Measurements from ENCODE around the gene APBB1IP. TPM values are rescaled to one million over a fixed set of nuclear protein-coding genes. Genes with fewer than 3 reads are reported as not detected.

APBB1IP gene
- total RNA-seq, 1 experiment from 2014 or later: not detected

GRCh38 chr10:26550774-26551526 lies 112.8 kb downstream of the APBB1IP start:
- H3K56ac ChIP-seq (ENCODE audit: insufficient read length, low read depth, low read length): no peak overlapping the region
- Mint-ChIP-seq H3K36me3 (ENCODE audit: insufficient read depth in 1 of 3, low read depth in 3 of 3) (no peaks in the 10 kb centered on the region), H3K4me1 (peaks cover 13 to 17% of the 10 kb centered on the region in 2 experiments), H3K27me3 (ENCODE audit: low read depth) (peaks cover 2% of the 10 kb centered on the region), H3K4me3 (no peak overlapping the region), H3K27ac (no peak overlapping the region), H3K9me3 (peaks cover 0 to 4% of the 10 kb centered on the region in 2 experiments; a peak in 1 of 5 replicates)
- no peaks in the 10 kb centered on the region for H3K79me1 ChIP-seq (ENCODE audit: insufficient read depth, low read depth, low read length, poor library complexity, severe bottlenecking)
- no peak overlapping the region for H2BK12ac ChIP-seq (ENCODE audit: insufficient read length, low read depth, low read length)
- no peak overlapping the region for H4K5ac ChIP-seq (ENCODE audit: insufficient read length, low read depth, low read length)
- H2BK120ac ChIP-seq (ENCODE audit: low read depth, low read length, poor library complexity, severe bottlenecking): no peak overlapping the region
- H3K27ac ChIP-seq (ENCODE audit: insufficient read length, low read depth, low read length): no peak overlapping the region
- no peak overlapping the region for H2AFZ ChIP-seq (ENCODE audit: low read length)
- no CpG with 5 or more reads among the region's 15 CpGs for WGBS (ENCODE audit: extremely low coverage, insufficient read length, low lambda C conversion rate)
- no peaks in the 10 kb centered on the region for H3K9me3 ChIP-seq (ENCODE audit: control insufficient read depth, low read depth, low read length)
- no peak overlapping the region for H4K8ac ChIP-seq (replicated peaks; ENCODE audit: insufficient read length, low read depth, low read length)
- H3K27me3 ChIP-seq (ENCODE audit: insufficient read depth, low read length): no peaks in the 10 kb centered on the region
- H3K4ac ChIP-seq (ENCODE audit: low read depth, low read length): no peak overlapping the region
- no peak overlapping the region for H3T11ph ChIP-seq (ENCODE audit: low read length)
- 0 out of 2 replicates have a peak, but pooled peaks cover under 1% of the 10 kb centered on the region for H3K4me1 ChIP-seq (ENCODE audit: insufficient read depth, low read length)
- no peak overlapping the region for H2BK5ac ChIP-seq (ENCODE audit: insufficient read length, low read length)
- H3K14ac ChIP-seq (ENCODE audit: insufficient read depth, low read length): no peak overlapping the region
- no peaks in the 10 kb centered on the region for H3K23me2 ChIP-seq (ENCODE audit: insufficient read length, low read depth, low read length, poor library complexity, severe bottlenecking)
- H3K23ac ChIP-seq (ENCODE audit: insufficient read length, low read depth, low read length): no peak overlapping the region
- no peak overlapping the region for H4K91ac ChIP-seq (ENCODE audit: insufficient read length, low read depth, low read length)
- no peak overlapping the region for H3K9ac ChIP-seq (ENCODE audit: extremely low read depth, insufficient read length, low read length)
- TF ChIP-seq, protein P1, sequence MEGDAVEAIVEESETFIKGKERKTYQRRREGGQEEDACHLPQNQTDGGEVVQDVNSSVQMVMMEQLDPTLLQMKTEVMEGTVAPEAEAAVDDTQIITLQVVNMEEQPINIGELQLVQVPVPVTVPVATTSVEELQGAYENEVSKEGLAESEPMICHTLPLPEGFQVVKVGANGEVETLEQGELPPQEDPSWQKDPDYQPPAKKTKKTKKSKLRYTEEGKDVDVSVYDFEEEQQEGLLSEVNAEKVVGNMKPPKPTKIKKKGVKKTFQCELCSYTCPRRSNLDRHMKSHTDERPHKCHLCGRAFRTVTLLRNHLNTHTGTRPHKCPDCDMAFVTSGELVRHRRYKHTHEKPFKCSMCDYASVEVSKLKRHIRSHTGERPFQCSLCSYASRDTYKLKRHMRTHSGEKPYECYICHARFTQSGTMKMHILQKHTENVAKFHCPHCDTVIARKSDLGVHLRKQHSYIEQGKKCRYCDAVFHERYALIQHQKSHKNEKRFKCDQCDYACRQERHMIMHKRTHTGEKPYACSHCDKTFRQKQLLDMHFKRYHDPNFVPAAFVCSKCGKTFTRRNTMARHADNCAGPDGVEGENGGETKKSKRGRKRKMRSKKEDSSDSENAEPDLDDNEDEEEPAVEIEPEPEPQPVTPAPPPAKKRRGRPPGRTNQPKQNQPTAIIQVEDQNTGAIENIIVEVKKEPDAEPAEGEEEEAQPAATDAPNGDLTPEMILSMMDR (conservative IDR thresholded peaks at IDR 0.05): peak; percentile 65
- H3K79me2 ChIP-seq (ENCODE audit: insufficient read depth, low read length): no peaks in the 10 kb centered on the region
- no peaks in the 10 kb centered on the region for H4K20me1 ChIP-seq (ENCODE audit: control insufficient read depth, insufficient read depth, insufficient read length)
- H3K4me2 ChIP-seq (ENCODE audit: insufficient read depth, insufficient read length, low read length): no peak overlapping the region
- H2AK5ac ChIP-seq (ENCODE audit: insufficient read length, low read length): no peak overlapping the region
- no peak overlapping the region for H2BK15ac ChIP-seq (ENCODE audit: low read depth, low read length)
- peak; percentile 47 for DNase-seq
- no peak overlapping the region for H3K18ac ChIP-seq (ENCODE audit: insufficient read length, low read depth, low read length)
- no peak overlapping the region for H2BK20ac ChIP-seq (ENCODE audit: low read depth, low read length, poor library complexity, severe bottlenecking)

Measured in H9 (cell line).